ENCODE measurements around the gene ERCC6L2. TPM values are rescaled to one million over a fixed set of nuclear protein-coding genes. Genes with fewer than 3 reads are reported as not detected.

ERCC6L2 gene
- total RNA-seq, 1 donor from 2014 or later = 52.3 TPM

DNA sequence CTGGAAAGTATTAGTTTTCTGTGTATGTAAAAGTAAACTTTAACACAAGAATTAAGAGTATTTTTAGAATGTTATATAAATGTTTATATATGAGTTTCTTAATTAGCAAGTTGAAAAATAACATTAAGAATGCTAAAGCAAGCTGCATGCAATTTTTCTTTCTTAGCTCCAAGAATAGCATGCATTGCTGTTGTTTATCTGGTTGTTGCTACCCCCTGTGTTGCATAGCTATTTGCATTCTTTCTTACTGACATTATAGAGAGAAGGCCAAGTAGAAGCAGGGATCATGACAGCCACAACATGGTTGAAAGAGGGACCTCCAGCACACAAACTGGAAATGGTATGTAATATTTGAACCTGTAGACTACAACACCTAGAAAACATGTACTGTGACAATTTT is 94.8 kb downstream of the ERCC6L2 start:
- POLR2A ChIA-PET = no interaction called here
- DNase-seq (no peak), ATAC-seq (ENCODE audit: low read depth) (no peak)
- peaks cover 50% of the 10 kb centered on the region for H3K36me3 Mint-ChIP-seq (ENCODE audit: low read depth)
- H3K27me3 Mint-ChIP-seq = no peaks in the 10 kb centered on the region
- no peak overlapping the region for H3K27ac Mint-ChIP-seq
- TF ChIP-seq, protein P1, sequence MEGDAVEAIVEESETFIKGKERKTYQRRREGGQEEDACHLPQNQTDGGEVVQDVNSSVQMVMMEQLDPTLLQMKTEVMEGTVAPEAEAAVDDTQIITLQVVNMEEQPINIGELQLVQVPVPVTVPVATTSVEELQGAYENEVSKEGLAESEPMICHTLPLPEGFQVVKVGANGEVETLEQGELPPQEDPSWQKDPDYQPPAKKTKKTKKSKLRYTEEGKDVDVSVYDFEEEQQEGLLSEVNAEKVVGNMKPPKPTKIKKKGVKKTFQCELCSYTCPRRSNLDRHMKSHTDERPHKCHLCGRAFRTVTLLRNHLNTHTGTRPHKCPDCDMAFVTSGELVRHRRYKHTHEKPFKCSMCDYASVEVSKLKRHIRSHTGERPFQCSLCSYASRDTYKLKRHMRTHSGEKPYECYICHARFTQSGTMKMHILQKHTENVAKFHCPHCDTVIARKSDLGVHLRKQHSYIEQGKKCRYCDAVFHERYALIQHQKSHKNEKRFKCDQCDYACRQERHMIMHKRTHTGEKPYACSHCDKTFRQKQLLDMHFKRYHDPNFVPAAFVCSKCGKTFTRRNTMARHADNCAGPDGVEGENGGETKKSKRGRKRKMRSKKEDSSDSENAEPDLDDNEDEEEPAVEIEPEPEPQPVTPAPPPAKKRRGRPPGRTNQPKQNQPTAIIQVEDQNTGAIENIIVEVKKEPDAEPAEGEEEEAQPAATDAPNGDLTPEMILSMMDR (IDR thresholded peaks at IDR 0.05) = no peak
- no peaks in the 10 kb centered on the region for H3K4me1 Mint-ChIP-seq
- peaks cover 3% of the 10 kb centered on the region for H3K9me3 Mint-ChIP-seq
- CTCF ChIA-PET = no interaction called here
- no peak overlapping the region for H3K4me3 Mint-ChIP-seq
- intact Hi-C loops (cut with micrococcal nuclease) = no loop called here

DNA sequence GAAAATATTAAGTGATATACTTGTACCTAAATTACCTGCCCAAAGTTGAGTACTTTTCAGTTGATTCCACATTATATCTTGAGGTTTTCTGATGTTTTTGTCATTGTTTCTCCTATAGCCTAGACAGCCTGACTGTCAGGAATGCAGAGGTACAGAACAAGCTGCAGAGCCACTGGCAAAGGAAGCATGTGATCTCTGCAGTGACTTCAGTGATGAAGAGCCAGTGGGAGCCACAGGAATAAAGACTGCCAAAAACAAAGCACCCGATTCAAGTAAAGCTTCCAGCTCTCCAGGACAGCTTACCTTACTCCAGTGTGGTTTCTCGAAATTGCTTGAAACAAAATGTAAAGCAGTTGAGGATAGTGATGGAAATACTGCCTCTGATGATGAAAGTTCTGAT is 96.3 kb downstream of the ERCC6L2 start:
- no peak overlapping the region for H3K27ac Mint-ChIP-seq
- TF ChIP-seq, protein P1 (IDR thresholded peaks at IDR 0.05) = no peak
- POLR2A ChIA-PET = no interaction called here
- H3K4me3 Mint-ChIP-seq = no peak overlapping the region
- peaks cover 3% of the 10 kb centered on the region for H3K9me3 Mint-ChIP-seq
- ATAC-seq (ENCODE audit: low read depth) (no peak), DNase-seq (no peak)
- CTCF ChIA-PET = no interaction called here
- no peaks in the 10 kb centered on the region for H3K27me3 Mint-ChIP-seq
- peaks cover 47% of the 10 kb centered on the region for H3K36me3 Mint-ChIP-seq (ENCODE audit: low read depth)
- no peaks in the 10 kb centered on the region for H3K4me1 Mint-ChIP-seq
- intact Hi-C loops (cut with micrococcal nuclease) = no loop called here

DNA sequence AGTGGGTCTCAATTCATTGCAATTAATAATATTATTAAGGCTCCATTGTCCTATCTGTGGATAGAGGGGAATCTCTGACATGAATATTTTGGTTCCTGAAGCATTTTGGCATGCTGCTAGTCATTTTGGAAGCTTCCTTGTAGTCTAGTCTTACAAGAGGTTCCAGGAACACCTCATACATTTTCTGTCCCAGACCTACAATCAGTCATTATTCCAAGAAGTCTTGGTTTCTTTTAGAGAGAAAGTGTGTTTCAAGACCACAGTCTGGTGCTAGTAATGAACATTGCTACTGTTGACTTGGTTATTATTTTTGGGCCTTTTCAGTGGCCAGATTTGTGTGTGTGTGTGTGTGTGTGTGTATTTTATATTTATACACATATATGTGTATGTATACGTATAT is 98.9 kb downstream of the ERCC6L2 start:
- POLR2A ChIA-PET = no interaction called here

DNA sequence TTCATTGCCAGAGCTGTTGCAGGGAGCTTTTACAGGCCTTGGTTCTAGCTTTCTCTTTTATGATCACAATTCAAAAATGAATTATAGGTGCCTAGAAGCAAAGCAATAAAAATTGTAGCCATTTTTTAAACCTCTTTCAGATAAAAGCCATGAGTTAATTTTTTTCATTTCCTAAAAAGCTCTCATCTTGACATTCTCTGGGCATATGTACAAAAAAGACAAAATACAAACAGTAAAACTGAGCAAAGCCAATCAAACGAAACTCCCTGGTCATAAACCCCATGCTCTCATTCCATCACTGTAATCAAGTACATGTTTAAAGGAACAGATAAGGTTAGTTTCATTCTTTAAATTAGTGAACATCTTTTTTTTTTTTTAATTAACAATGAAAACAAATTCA is 101.9 kb downstream of the ERCC6L2 start:
- no peak overlapping the region for H3K27ac Mint-ChIP-seq
- ATAC-seq (ENCODE audit: low read depth) = no peak
- intact Hi-C loops (cut with micrococcal nuclease) = no loop called here
- no peaks in the 10 kb centered on the region for H3K27me3 Mint-ChIP-seq
- H3K9me3 Mint-ChIP-seq = peaks cover 3% of the 10 kb centered on the region
- DNase-seq = no peak
- TF ChIP-seq, protein P1 (IDR thresholded peaks at IDR 0.05) = no peak
- H3K36me3 Mint-ChIP-seq (ENCODE audit: low read depth) = peaks cover 51% of the 10 kb centered on the region
- H3K4me1 Mint-ChIP-seq = no peaks in the 10 kb centered on the region
- POLR2A ChIA-PET = no interaction called here
- no peak overlapping the region for H3K4me3 Mint-ChIP-seq
- CTCF ChIA-PET = no interaction called here

More for the DNA sequence above, 98.9 kb downstream of the ERCC6L2 start:
- DNase-seq = no peak
- Mint-ChIP-seq H3K9me3 (peaks cover 3% of the 10 kb centered on the region), H3K27me3 (no peaks in the 10 kb centered on the region), H3K27ac (no peak overlapping the region), H3K4me1 (no peaks in the 10 kb centered on the region), H3K36me3 (ENCODE audit: low read depth) (peaks cover 50% of the 10 kb centered on the region), H3K4me3 (no peak overlapping the region)
- CTCF ChIA-PET = no interaction called here
- no peak for ATAC-seq (ENCODE audit: low read depth)
- TF ChIP-seq, protein P1 (IDR thresholded peaks at IDR 0.05) = no peak
- intact Hi-C loops (cut with micrococcal nuclease) = no loop called here

DNA sequence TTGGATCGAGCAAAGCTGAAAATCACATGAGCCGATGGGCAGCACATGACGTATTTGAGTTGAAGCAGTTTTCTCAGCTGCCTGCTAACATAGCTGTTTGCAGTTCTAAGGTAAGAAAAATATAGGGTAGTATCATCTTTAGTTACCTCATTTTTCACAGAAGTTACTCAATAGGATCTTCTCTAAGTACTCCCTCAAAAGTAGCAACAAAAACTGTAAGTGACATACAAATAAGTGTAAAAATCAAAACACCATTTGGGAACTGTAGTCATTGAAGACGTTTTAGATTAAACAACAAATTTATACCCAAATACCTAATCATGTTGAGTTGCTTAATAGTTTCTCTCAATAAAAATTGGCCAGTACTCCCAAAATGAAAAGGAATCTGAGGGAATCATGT is 102.6 kb downstream of the ERCC6L2 start:
- TF ChIP-seq, protein P1 (IDR thresholded peaks at IDR 0.05) = no peak
- ATAC-seq (ENCODE audit: low read depth) = no peak
- Mint-ChIP-seq H3K36me3 (ENCODE audit: low read depth) (peaks cover 43% of the 10 kb centered on the region), H3K9me3 (no peaks in the 10 kb centered on the region), H3K4me3 (no peak overlapping the region), H3K27me3 (no peaks in the 10 kb centered on the region), H3K4me1 (no peaks in the 10 kb centered on the region), H3K27ac (no peak overlapping the region)
- ChIA-PET CTCF (no interaction called here), POLR2A (no interaction called here)
- intact Hi-C loops (cut with micrococcal nuclease) = no loop called here
- DNase-seq = no peak

Measured in activated B cell treated with CpG ODN at 0.5 μM for 24 hours (primary cell).